Ovary (tissue), 9 donors: ENCODE data around the gene SLC22A13. TPM values are rescaled to one million over a fixed set of nuclear protein-coding genes. Genes with fewer than 3 reads are reported as not detected.

Experiments
- DNase-seq, 5 donors: peaks; one replicate each; pipeline ENCODE4 v3.0.0-alpha.2; 2019 to 2020
- H3K27ac ChIP-seq, 2 donors: fragments of 200-600 bp; one replicate each; pipeline versions ENCODE4 v1.5.1 to v1.8.0; 2019 to 2022
- H3K27me3 ChIP-seq: fragments of 200-600 bp; one replicate; pipeline ENCODE4 v1.8.0; 2022
- H3K36me3 ChIP-seq: fragments of 200-600 bp; sonication (generic); one replicate; pipeline ENCODE4 v1.5.1; 2019
- H3K4me1 ChIP-seq: one replicate; pipeline ENCODE4 v1.8.1; 2013; ENCODE audit warnings: mild to moderate bottlenecking, moderate library complexity; ENCODE audit not compliant: insufficient read depth
- H3K4me3 ChIP-seq: fragments of 200-600 bp; sonication (generic); one replicate; pipeline ENCODE4 v1.5.1; 2017
- H3K9me3 ChIP-seq, 2 donors: fragments of 200-600 bp in 1 of 2; sonication (generic) in 1 of 2; one replicate each; pipeline versions ENCODE4 v1.5.1 to v1.8.1; 2013 to 2019; ENCODE audit warnings: mild to moderate bottlenecking in 1 of 2, moderate library complexity in 1 of 2
- CTCF ChIP-seq, 3 donors: fragments of 450-650 bp in 2 of 3; fragments of 200-600 bp in 1 of 3; IDR thresholded peaks; one replicate each; pipeline versions ENCODE4 v1.5.1 to v1.8.0; 2016 to 2022; ENCODE audit warnings: antibody characterized with exemption in 3 of 3, mild to moderate bottlenecking in 1 of 3
- EP300 ChIP-seq: sonication (generic); formaldehyde crosslinking; IDR thresholded peaks from one replicate; pipeline ENCODE4 v1.6.1; 2017; ENCODE audit warnings: antibody characterized with exemption
- POLR2A ChIP-seq: fragments of 450-650 bp; IDR thresholded peaks from one replicate; pipeline ENCODE4 v1.6.1; 2017; ENCODE audit warnings: antibody characterized with exemption, mild to moderate bottlenecking, moderate library complexity
- WGBS, 3 donors: extraction: QIAGEN DNeasy Blood & Tissue Kit in 1 of 3; methylation state at CpG; one replicate each; pipeline versions ENCODE4 v1.1.5 to v1.1.7; 2013 to 2017; 5-methylcytosine and 5-hydroxymethylcytosine counted together
- intact Hi-C, 4 donors: fragments of 100-400 bp; cut with DNase I; formaldehyde crosslinking; loops; one replicate each; pipeline versions ENCODE4 v1.11.0 to v1.15.1; 2022 to 2023
- polyA plus RNA-seq, 2 donors: library from polyadenylated mRNA; stranded (reverse); fragments of 200-250 nt in 1 of 2; fragments of 350-450 nt in 1 of 2; fragmentation: Illumina TruSeq in 1 of 2; extraction: RNeasy Lipid Tissue Mini Kit (QIAGEN cat#74804) in 1 of 2; gene quantifications; one replicate each; pipeline ENCODE4 v1.2.3, GENCODE V29; 2013 to 2014
- total RNA-seq, 7 donors: library from RNA; depleted of rRNA in 2 of 7; stranded (reverse); fragments of >200 nt in 2 of 7; fragmentation: NEBNext Ultra II Directional in 3 of 7; extraction: Animal tissue kit (Norgen Biotek cat#: 25700) in 3 of 7; gene quantifications; one replicate each; pipeline versions ENCODE4 v1.1.0 to v1.2.4, GENCODE V29; 2016 to 2023
- donor health status: DM: no; HTN: no; CAD: no; lungs with moderate emphysema.
- donor health status: DM: no; HTN: no; CAD: no.
- donor health status: Bipolar disorder and iron deficiency.
- donor health status: DM: yes; HTN: yes; CAD: no.
- donor health status: DM: no; HTN: no; CAD: no.
- donor health status: DM: yes; HTN: yes; CAD: no.

Gene SLC22A13
- total and polyA plus RNA-seq, 9 donors = 0.12 to 0.46 (median 0.18) TPM; not detected in 4

GRCh38 chr3:38297537-38297936 lies 31.9 kb downstream of the SLC22A13 start:
- Histone ChIP-seq H3K4me3 (no peak overlapping the region), H3K36me3 (no peaks in the 10 kb centered on the region), H3K4me1 (no peaks in the 10 kb centered on the region), H3K27me3 (no peaks in the 10 kb centered on the region), H3K27ac (no peak overlapping the region), H3K9me3 (no peaks in the 10 kb centered on the region)
- intact Hi-C loops = no loop called here
- no peak for DNase-seq
- TF ChIP-seq CTCF (IDR thresholded peaks at IDR 0.05) = no peak
- no peak for TF ChIP-seq POLR2A
- no peak for TF ChIP-seq EP300

GRCh38 chr3:38297947-38298711 lies 32.5 kb downstream of the SLC22A13 start:
- H3K36me3 ChIP-seq = no peaks in the 10 kb centered on the region
- H3K27ac ChIP-seq = no peak overlapping the region
- TF ChIP-seq CTCF (IDR thresholded peaks at IDR 0.05) = no peak
- TF ChIP-seq EP300 = no peak
- TF ChIP-seq POLR2A = no peak
- H3K27me3 ChIP-seq = no peaks in the 10 kb centered on the region
- H3K9me3 ChIP-seq = no peaks in the 10 kb centered on the region
- WGBS, 3 donors = 80 to 83% (median 83%) methylated on average over 5 of the region's 5 CpGs
- no peak for DNase-seq
- intact Hi-C loops = no loop called here
- H3K4me1 ChIP-seq = no peaks in the 10 kb centered on the region
- H3K4me3 ChIP-seq = no peak overlapping the region

GRCh38 chr3:38306941-38307340 lies 41.3 kb downstream of the SLC22A13 start:
- 90 to 93% (median 92%) methylated on average over 5 of the region's 5 CpGs for WGBS, 3 donors
- Histone ChIP-seq H3K9me3 (no peaks in the 10 kb centered on the region), H3K4me1 (no peaks in the 10 kb centered on the region), H3K4me3 (no peak overlapping the region), H3K27me3 (no peaks in the 10 kb centered on the region), H3K36me3 (no peaks in the 10 kb centered on the region), H3K27ac (no peak overlapping the region)
- TF ChIP-seq EP300 = no peak
- TF ChIP-seq POLR2A = no peak
- no peak for TF ChIP-seq CTCF (IDR thresholded peaks at IDR 0.05)
- DNase-seq = no peak
- intact Hi-C loops = no loop called here

GRCh38 chr3:38307599-38307998 lies 42.0 kb downstream of the SLC22A13 start:
- H3K4me3 ChIP-seq = no peak overlapping the region
- no peak overlapping the region for H3K27ac ChIP-seq
- WGBS, 3 donors = 90 to 93% (median 91%) methylated on average over 12 of the region's 12 CpGs
- H3K27me3 ChIP-seq = no peaks in the 10 kb centered on the region
- no peaks in the 10 kb centered on the region for H3K36me3 ChIP-seq
- no peak for TF ChIP-seq POLR2A
- TF ChIP-seq CTCF (IDR thresholded peaks at IDR 0.05) = no peak
- no peak for TF ChIP-seq EP300
- no peak for DNase-seq
- no peaks in the 10 kb centered on the region for H3K9me3 ChIP-seq
- no peaks in the 10 kb centered on the region for H3K4me1 ChIP-seq
- intact Hi-C loops = no loop called here
